Effector CD4-positive, alpha-beta T cell (primary cell): ENCODE results near the gene RAP1A.
"Not testable (repeated sequence)": the region's sequence is repeated elsewhere in the genome, so short reads cannot be mapped to it uniquely, and the experiment has no call there.

Experiments used
- DNase-seq: peaks from one replicate; pipeline ENCODE4 v3.0.0-alpha.2; 2020

The RAP1A gene

DNA sequence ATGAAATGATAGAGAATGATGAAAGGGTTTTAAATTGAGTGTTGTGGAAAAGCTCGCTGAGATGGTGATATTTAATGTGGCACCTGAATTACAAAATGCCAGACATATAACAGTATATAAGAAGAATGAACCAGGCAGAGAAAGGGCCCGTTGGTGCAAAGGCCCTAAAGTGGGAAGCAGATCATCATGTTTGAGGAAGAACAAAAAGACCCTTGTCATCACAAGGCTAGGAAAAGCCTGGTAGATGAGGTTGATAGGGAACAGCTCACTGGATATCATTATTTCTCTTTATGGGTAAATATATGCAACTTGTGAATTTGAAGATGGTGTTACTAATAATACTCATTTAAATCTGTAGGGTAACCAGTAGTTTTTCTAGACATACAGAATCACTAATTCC lies 11.0 kb downstream of the RAP1A start:
- no peak for DNase-seq

DNA sequence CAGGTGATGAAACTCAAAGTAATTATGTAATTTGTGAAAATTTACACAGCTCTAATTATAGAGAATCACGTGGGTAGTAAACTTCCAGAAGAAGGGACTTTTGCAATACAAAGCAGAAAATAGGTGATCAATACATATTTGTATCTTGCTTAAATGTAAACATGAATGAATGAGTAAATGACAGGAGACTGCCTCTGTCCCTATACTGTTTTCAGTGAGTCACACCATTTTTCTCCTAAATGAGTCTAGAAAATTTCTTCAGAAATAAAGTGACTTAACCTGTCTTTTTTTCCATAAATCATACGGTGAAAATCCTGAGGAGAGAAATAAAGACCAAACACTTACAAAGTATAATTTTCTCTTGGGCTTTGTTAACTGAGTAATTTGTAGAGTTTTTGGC lies 11.9 kb downstream of the RAP1A start:
- DNase-seq = no peak

GRCh38 chr1:111632771-111633170 lies 13.2 kb downstream of the RAP1A start:
- DNase-seq = not testable (repeated sequence)

- no peak for DNase-seq
Observed at GRCh38 chr1:111633736-111634247, 14.2 kb downstream of the RAP1A start.

GRCh38 chr1:111635324-111636009 lies 15.9 kb downstream of the RAP1A start:
- DNase-seq = no peak

- no peak for DNase-seq
Observed at GRCh38 chr1:111638320-111638719, 18.7 kb downstream of the RAP1A start.

DNA sequence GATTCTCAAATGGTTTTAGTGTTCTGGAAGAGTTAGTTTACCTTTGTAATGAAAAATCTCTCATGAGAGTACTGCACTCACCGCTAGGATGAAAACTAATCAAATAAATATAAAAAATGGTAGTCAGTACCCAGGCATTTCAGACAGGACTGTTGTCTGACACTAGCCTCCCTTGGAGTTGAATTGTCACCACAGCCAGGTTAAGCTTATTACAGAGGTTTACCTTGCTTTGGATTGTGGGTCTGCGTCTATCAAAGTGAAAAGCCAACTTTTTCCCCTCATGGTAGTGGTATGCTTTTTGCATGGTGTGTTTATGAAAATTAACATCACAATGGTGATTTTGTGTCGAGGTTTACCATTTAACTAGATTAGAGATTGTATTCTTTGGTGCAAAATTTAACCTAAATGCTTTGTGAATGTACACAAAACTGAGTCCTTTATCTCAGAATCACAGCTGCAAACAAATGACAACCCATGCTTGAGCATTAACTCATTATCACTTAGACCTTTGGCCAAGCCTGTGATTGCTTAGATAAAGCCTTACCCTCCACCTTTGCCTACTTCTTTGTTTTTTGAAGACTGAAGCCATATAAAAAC lies 20.1 kb downstream of the RAP1A start:
- DNase-seq = no peak

DNA sequence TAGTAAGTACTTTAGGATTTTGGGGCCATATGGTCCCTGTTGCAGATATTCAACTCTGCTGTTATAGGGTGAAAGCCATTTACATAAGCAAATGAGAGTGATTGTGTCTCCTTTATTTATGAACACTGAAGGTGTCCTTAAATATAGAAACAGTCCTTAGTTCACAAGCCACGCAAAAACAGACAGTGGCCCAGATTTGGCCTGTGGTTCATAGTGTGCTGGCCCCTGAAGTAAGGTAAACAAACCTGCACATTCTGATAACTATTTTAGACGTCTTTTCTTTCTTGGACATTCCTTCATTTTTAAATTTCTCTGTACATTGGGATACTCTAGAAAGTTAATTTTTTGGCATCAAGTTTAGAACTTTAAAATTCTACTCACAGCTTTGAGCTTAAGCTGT lies 23.5 kb downstream of the RAP1A start:
- DNase-seq = no peak

DNA sequence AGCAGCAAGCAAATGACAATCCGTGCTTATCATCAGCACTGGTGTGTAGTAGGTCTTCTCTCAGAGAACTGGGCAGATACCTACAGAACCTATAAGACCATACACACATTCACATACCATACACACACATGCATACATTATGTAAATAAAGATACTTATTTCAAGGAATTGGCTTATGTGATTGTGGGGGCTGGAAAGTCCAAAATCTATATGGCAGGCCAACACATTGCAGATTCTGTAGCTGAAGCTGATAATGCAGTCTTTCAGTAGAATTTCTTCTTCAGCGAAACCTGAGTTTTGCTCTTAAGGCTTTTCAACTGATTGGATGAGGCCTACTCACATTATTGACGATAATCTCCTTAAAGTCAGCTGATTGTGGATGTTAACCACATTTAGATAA lies 24.1 kb downstream of the RAP1A start:
- no peak for DNase-seq

GRCh38 chr1:111644506-111644905 lies 24.9 kb downstream of the RAP1A start:
- DNase-seq = no peak

- DNase-seq = no peak
Observed at GRCh38 chr1:111647736-111648135, 28.1 kb downstream of the RAP1A start.

DNA sequence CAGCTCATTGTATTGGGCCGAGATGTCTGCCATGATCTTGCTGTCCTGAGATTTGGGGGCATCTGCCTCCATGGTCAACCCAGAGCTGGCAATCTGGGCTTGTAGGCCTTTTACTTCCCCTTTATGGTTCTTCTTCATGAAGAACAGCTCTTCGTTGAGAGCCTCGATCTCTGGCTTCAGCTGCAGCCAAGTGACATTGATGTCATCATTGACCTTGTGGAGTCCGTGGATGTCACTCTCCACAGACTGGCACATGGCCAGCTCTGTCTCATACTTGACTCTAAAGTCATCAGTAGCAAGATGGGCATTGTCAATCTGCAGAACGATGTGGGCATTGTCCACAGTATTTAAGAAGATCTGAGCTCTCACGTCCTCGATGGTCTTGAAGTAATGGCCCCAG lies 29.2 kb downstream of the RAP1A start:
- no peak for DNase-seq

- DNase-seq = no peak
Observed at GRCh38 chr1:111649227-111649626, 29.6 kb downstream of the RAP1A start.

- DNase-seq = no peak
Observed at GRCh38 chr1:111649648-111650047, 30.1 kb downstream of the RAP1A start.

DNA sequence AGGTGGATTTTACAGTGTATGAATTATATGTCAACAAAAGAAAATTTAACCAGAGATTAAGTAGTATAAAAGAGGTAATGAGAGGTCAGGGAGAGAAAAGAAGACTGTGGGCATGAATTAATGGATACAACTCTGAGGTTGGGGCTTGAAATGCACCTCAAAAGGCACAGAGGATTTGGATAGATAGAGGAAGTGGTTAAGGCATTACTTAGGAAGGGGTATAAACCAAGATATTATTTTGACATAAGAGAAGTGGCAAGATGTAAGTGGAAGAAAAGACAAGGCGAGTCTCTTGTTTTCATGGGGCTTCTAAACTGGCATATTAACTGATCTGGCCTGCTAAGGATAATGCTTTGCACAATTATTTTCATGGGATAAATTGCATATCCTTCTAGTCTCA lies 34.1 kb downstream of the RAP1A start:
- DNase-seq = no peak

- DNase-seq = no peak
Observed at GRCh38 chr1:111654839-111655238, 35.2 kb downstream of the RAP1A start.

DNA sequence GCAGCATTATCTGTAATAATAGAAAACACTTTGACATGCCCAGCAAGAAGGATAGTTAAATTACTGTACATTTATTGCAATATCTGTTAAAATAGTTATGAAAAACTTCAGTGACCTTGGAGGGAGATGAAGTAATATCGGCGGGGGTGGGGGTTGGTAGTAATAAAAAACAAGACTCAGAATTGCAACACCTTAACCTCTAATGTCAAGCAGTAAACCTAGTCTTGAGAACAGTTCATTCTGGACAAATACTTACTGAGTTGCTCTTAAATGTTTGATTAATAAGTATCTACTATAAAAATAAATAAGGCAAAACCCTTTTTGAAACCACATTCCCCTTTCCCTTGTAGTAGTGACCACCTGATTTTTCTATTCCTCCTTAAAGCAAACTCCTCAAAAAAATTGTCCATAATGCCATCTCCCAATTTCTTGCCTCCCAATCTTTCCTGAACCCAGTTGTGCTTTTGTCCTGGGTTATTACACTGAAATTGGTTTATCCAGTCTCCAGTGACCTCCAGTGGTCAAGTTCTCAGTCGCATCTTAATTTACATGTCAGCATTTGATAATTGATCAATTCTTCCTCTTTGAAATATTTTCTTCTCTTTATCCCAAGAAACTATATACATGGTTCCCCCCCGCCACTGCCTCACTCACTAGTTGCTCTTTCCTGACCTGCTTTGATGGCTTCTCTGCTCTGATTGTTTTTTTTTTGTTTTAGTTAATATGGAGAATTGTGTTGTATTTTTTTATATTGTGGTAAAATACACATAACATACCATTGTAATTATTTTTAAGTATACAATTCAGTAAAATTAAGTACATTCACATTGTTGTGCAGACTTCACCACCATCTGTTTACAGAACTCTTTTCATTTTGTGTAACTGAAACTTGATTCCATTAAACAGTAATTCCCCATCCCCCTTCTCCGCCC lies 36.8 kb downstream of the RAP1A start:
- DNase-seq = no peak

GRCh38 chr1:111658622-111659021 lies 39.0 kb downstream of the RAP1A start:
- no peak for DNase-seq

GRCh38 chr1:111660204-111661150 lies 40.9 kb downstream of the RAP1A start:
- no peak for DNase-seq

DNA sequence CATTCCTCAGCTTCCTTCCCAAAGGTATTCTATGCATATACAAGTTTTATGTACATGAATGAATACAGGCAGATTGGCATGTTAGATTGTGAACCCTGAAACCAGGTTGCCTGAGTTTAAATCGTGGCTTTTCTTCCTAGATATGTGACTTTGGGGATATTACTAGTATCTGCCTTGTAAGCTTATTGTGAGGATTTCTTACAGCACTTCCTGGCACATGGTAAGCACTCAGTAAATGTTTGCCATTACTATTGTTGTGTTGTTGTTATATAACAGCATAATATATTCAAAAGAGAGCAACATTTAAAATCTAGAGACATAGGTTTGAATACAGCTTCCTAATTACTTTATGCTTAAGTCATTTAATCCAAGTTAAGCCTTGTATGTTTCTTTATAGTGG lies 45.1 kb downstream of the RAP1A start:
- DNase-seq = no peak

DNA sequence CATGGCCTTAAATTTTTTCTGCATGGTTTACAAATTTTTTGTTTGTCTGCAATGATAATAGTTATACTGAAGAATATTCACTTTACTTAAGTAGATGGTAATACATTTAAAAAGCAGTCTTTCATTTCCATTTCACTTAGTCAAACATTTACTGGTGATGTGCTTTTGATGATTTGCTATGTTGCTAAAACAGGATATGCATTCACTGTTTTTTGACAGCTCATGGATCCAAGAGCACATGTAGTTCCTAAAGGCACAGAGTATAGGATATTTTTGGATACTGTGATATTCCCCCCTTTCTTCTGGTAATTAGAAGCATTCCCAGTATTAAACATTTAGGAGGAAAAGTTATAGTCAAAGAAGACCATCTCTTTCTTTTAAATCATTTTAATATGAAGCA lies 45.9 kb downstream of the RAP1A start:
- DNase-seq = no peak

DNA sequence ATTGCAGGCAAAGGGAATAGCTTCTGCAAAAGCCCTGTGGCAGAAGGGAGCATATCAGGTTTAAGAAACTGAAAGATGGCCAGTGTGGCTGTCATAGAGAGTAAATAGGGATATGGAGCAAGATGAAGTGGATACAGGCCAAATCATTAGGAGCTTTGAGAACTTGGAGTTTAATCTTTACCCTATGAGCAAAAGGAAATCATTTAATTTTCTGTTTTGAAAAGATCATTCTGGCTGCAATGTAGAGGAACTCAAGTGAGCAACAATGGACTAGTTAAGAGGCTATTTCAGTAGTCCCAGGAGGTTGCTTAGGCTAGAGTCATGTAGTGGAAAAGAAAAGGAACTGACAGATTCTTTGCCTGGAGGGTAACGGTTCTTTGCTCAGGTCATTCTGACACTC lies 47.2 kb downstream of the RAP1A start:
- no peak for DNase-seq
